ENCODE data around the gene CCDC38. TPM values are rescaled to one million over a fixed set of nuclear protein-coding genes. Genes with fewer than 3 reads are reported as not detected.

The CCDC38 gene
- total and polyA plus RNA-seq, 4 donors: 0.67 to 0.75 TPM; not detected in 2

- no peaks in the 10 kb centered on the region for H3K36me3 ChIP-seq (ENCODE audit: control insufficient read depth, insufficient read depth, low read length)
- no peak for DNase-seq (ENCODE audit: low read depth in 4 of 6, low spot score in 6 of 6)
- WGBS (ENCODE audit: insufficient coverage): 95% methylated on average over 5 of the region's 10 CpGs
- H3K4me3 ChIP-seq (ENCODE audit: low read depth, low read length): no peak overlapping the region
- H3K4me1 ChIP-seq (ENCODE audit: control insufficient read depth, insufficient read depth, low read length): peaks cover 11% of the 10 kb centered on the region
- H3K9me3 ChIP-seq (ENCODE audit: control insufficient read depth, insufficient read depth, low read length): no peaks in the 10 kb centered on the region
- H3K27me3 ChIP-seq (ENCODE audit: control insufficient read depth, insufficient read depth, low read length): peaks cover 4% of the 10 kb centered on the region
- no peak overlapping the region for H3K27ac ChIP-seq (ENCODE audit: low read depth, low read length)
Observed at GRCh38 chr12:95944108-95944704, 1.8 kb upstream of the CCDC38 start.

GRCh38 chr12:95943330-95943842 is 972 bp upstream of the CCDC38 start, which contains the start of gene AMDHD1:
Gene AMDHD1, plus strand, starts transcription at chr12:95943331. Its CDS starts 68 bp downstream, at chr12:95943399.
- Histone ChIP-seq H3K27ac (ENCODE audit: low read depth, low read length) (peak within 1 kb of the TSS; percentile 57), H3K36me3 (ENCODE audit: control insufficient read depth, insufficient read depth, low read length) (no peaks in the 10 kb centered on the region), H3K4me3 (ENCODE audit: low read depth, low read length) (peak within 1 kb of the TSS; percentile 73), H3K9me3 (ENCODE audit: control insufficient read depth, insufficient read depth, low read length) (no peaks in the 10 kb centered on the region), H3K27me3 (ENCODE audit: control insufficient read depth, insufficient read depth, low read length) (peaks cover 4% of the 10 kb centered on the region), H3K4me1 (ENCODE audit: control insufficient read depth, insufficient read depth, low read length) (peaks cover 11% of the 10 kb centered on the region)
- under 1% methylated on average over 37 of the region's 38 CpGs for WGBS (ENCODE audit: insufficient coverage)
- DNase-seq (ENCODE audit: low read depth in 4 of 6, low spot score in 6 of 6): peak in 4 of 6 donors; percentile 23 to 79 (median 53)

- peak in 4 of 6 donors; percentile 17 to 60 (median 40) for DNase-seq (ENCODE audit: low read depth in 4 of 6, low spot score in 6 of 6)
- H3K27me3 ChIP-seq (ENCODE audit: control insufficient read depth, insufficient read depth, low read length): peaks cover 4% of the 10 kb centered on the region
- H3K36me3 ChIP-seq (ENCODE audit: control insufficient read depth, insufficient read depth, low read length): no peaks in the 10 kb centered on the region
- 7% methylated on average over 11 of the region's 13 CpGs for WGBS (ENCODE audit: insufficient coverage)
- H3K9me3 ChIP-seq (ENCODE audit: control insufficient read depth, insufficient read depth, low read length): no peaks in the 10 kb centered on the region
- H3K4me1 ChIP-seq (ENCODE audit: control insufficient read depth, insufficient read depth, low read length): peaks cover 11% of the 10 kb centered on the region
- peak overlapping the region; percentile 73 for H3K4me3 ChIP-seq (ENCODE audit: low read depth, low read length)
- peak overlapping the region; percentile 57 for H3K27ac ChIP-seq (ENCODE audit: low read depth, low read length)
Observed at GRCh38 chr12:95942101-95942523, 302 bp downstream of the CCDC38 start.

- Histone ChIP-seq H3K9me3 (ENCODE audit: control insufficient read depth, insufficient read depth, low read length) (no peaks in the 10 kb centered on the region), H3K4me3 (ENCODE audit: low read depth, low read length) (no peak overlapping the region), H3K27ac (ENCODE audit: low read depth, low read length) (no peak overlapping the region), H3K27me3 (ENCODE audit: control insufficient read depth, insufficient read depth, low read length) (peaks cover 4% of the 10 kb centered on the region), H3K36me3 (ENCODE audit: control insufficient read depth, insufficient read depth, low read length) (no peaks in the 10 kb centered on the region), H3K4me1 (ENCODE audit: control insufficient read depth, insufficient read depth, low read length) (peaks cover 11% of the 10 kb centered on the region)
- 80% methylated on average over 2 of the region's 6 CpGs for WGBS (ENCODE audit: insufficient coverage)
- no peak for DNase-seq (ENCODE audit: low read depth in 4 of 6, low spot score in 6 of 6)
Observed at GRCh38 chr12:95940514-95940913, 1.9 kb downstream of the CCDC38 start.

GRCh38 chr12:95922231-95922630 is 20.2 kb downstream of the CCDC38 start:
- no peak overlapping the region for H3K4me3 ChIP-seq (ENCODE audit: low read depth, low read length)
- no peaks in the 10 kb centered on the region for H3K9me3 ChIP-seq (ENCODE audit: control insufficient read depth, insufficient read depth, low read length)
- H3K27ac ChIP-seq (ENCODE audit: low read depth, low read length): no peak overlapping the region
- no peaks in the 10 kb centered on the region for H3K36me3 ChIP-seq (ENCODE audit: control insufficient read depth, insufficient read depth, low read length)
- DNase-seq (ENCODE audit: low read depth in 4 of 6, low spot score in 6 of 6): no peak
- H3K4me1 ChIP-seq (ENCODE audit: control insufficient read depth, insufficient read depth, low read length): no peaks in the 10 kb centered on the region
- peaks cover 3% of the 10 kb centered on the region for H3K27me3 ChIP-seq (ENCODE audit: control insufficient read depth, insufficient read depth, low read length)
- 46% methylated on average over 2 of the region's 3 CpGs for WGBS (ENCODE audit: insufficient coverage)

- Histone ChIP-seq H3K36me3 (ENCODE audit: control insufficient read depth, insufficient read depth, low read length) (no peaks in the 10 kb centered on the region), H3K27me3 (ENCODE audit: control insufficient read depth, insufficient read depth, low read length) (peaks cover 3% of the 10 kb centered on the region), H3K27ac (ENCODE audit: low read depth, low read length) (no peak overlapping the region), H3K4me3 (ENCODE audit: low read depth, low read length) (no peak overlapping the region), H3K9me3 (ENCODE audit: control insufficient read depth, insufficient read depth, low read length) (no peaks in the 10 kb centered on the region), H3K4me1 (ENCODE audit: control insufficient read depth, insufficient read depth, low read length) (no peaks in the 10 kb centered on the region)
- 92% methylated on average over 5 of the region's 6 CpGs for WGBS (ENCODE audit: insufficient coverage)
- DNase-seq (ENCODE audit: low read depth in 4 of 6, low spot score in 6 of 6): no peak
Observed at GRCh38 chr12:95919110-95919509, 23.3 kb downstream of the CCDC38 start.

- Histone ChIP-seq H3K36me3 (ENCODE audit: control insufficient read depth, insufficient read depth, low read length) (no peaks in the 10 kb centered on the region), H3K27ac (ENCODE audit: low read depth, low read length) (no peak overlapping the region), H3K4me1 (ENCODE audit: control insufficient read depth, insufficient read depth, low read length) (no peaks in the 10 kb centered on the region), H3K4me3 (ENCODE audit: low read depth, low read length) (no peak overlapping the region), H3K27me3 (ENCODE audit: control insufficient read depth, insufficient read depth, low read length) (peaks cover 3% of the 10 kb centered on the region), H3K9me3 (ENCODE audit: control insufficient read depth, insufficient read depth, low read length) (no peaks in the 10 kb centered on the region)
- 0% methylated on average over 2 of the region's 7 CpGs for WGBS (ENCODE audit: insufficient coverage)
- peak in 5 of 6 donors; percentile 5 to 76 (median 17) for DNase-seq (ENCODE audit: low read depth in 4 of 6, low spot score in 6 of 6)
Observed at GRCh38 chr12:95918194-95918993, 24.0 kb downstream of the CCDC38 start.

GRCh38 chr12:95909871-95910270 is 32.5 kb downstream of the CCDC38 start:
- WGBS (ENCODE audit: insufficient coverage): 100% methylated on average over 1 of the region's 3 CpGs
- H3K27ac ChIP-seq (ENCODE audit: low read depth, low read length): no peak overlapping the region
- no peaks in the 10 kb centered on the region for H3K27me3 ChIP-seq (ENCODE audit: control insufficient read depth, insufficient read depth, low read length)
- DNase-seq (ENCODE audit: low read depth in 4 of 6, low spot score in 6 of 6): no peak
- no peaks in the 10 kb centered on the region for H3K4me1 ChIP-seq (ENCODE audit: control insufficient read depth, insufficient read depth, low read length)
- H3K9me3 ChIP-seq (ENCODE audit: control insufficient read depth, insufficient read depth, low read length): no peaks in the 10 kb centered on the region
- no peak overlapping the region for H3K4me3 ChIP-seq (ENCODE audit: low read depth, low read length)
- no peaks in the 10 kb centered on the region for H3K36me3 ChIP-seq (ENCODE audit: control insufficient read depth, insufficient read depth, low read length)

GRCh38 chr12:95908573-95908972 is 33.8 kb downstream of the CCDC38 start:
- Histone ChIP-seq H3K4me1 (ENCODE audit: control insufficient read depth, insufficient read depth, low read length) (no peaks in the 10 kb centered on the region), H3K36me3 (ENCODE audit: control insufficient read depth, insufficient read depth, low read length) (no peaks in the 10 kb centered on the region), H3K4me3 (ENCODE audit: low read depth, low read length) (no peak overlapping the region), H3K27me3 (ENCODE audit: control insufficient read depth, insufficient read depth, low read length) (no peaks in the 10 kb centered on the region), H3K9me3 (ENCODE audit: control insufficient read depth, insufficient read depth, low read length) (no peaks in the 10 kb centered on the region), H3K27ac (ENCODE audit: low read depth, low read length) (no peak overlapping the region)
- DNase-seq (ENCODE audit: low read depth in 4 of 6, low spot score in 6 of 6): peak in 1 of 6 donors; percentile 73

All from spinal cord (tissue), 10 donors.